GM13977 (cell line): ENCODE data around the gene DNAAF6.

Experiments used
- DNase-seq: peaks from one replicate; pipeline ENCODE4 v3.0.0; 2012; ENCODE audit warnings: low spot score
- CTCF ChIP-seq: IDR thresholded peaks from 2 replicates; pipeline ENCODE4 v1.5.1; 2012; ENCODE audit warnings: mild to moderate bottlenecking, control low read depth; ENCODE audit not compliant: insufficient read depth; ENCODE audit errors: extremely low read depth, missing control alignments
- in situ Hi-C: fragments of 300-500 bp; cut with MboI; formaldehyde crosslinking; loops from one replicate; pipeline ENCODE4 v1.12.0; 2022; ENCODE audit warnings: low sequenced_read_pairs, low pct_unique_long_range_greater_than_20kb, mixed read lengths, inconsistent platforms; ENCODE audit not compliant: unreplicated experiment

The DNAAF6 gene

GRCh38 chrX:107213477-107213876 lies 7.1 kb downstream of the DNAAF6 start:
- DNase-seq = no peak
- no peak for TF ChIP-seq CTCF
- in situ Hi-C loops = no loop called here

GRCh38 chrX:107226757-107227156 lies 20.3 kb downstream of the DNAAF6 start:
- in situ Hi-C loops = no loop called here
- TF ChIP-seq CTCF = no peak
- no peak for DNase-seq

GRCh38 chrX:107227780-107228485 lies 21.5 kb downstream of the DNAAF6 start:
- in situ Hi-C loops = no loop called here
- no peak for TF ChIP-seq CTCF
- DNase-seq = no peak

GRCh38 chrX:107228486-107228819 lies 22.0 kb downstream of the DNAAF6 start:
- no peak for TF ChIP-seq CTCF
- in situ Hi-C loops = no loop called here
- DNase-seq = no peak

GRCh38 chrX:107272431-107272921 lies 66.1 kb downstream of the DNAAF6 start:
- TF ChIP-seq CTCF = no peak
- no peak for DNase-seq
- in situ Hi-C loops = no loop called here

- no peak for DNase-seq
- no peak for TF ChIP-seq CTCF
- in situ Hi-C loops = no loop called here
Measured at GRCh38 chrX:107273795-107274194, 67.4 kb downstream of the DNAAF6 start.

- in situ Hi-C loops = no loop called here
- no peak for DNase-seq
- TF ChIP-seq CTCF = no peak
Measured at GRCh38 chrX:107288676-107289075, 82.3 kb downstream of the DNAAF6 start.
